NCI-H1105 treated with DMSO at 0.1 percent for 48 hours (cell line): Measurements from ENCODE around the gene ZNF658.
"Not testable (repeated sequence)": the region's sequence is repeated elsewhere in the genome, so short reads cannot be mapped to it uniquely, and the experiment has no call there.

Experiments
- DNase-seq: peaks from one replicate; lab custom pipeline; 2025; lab: John Stamatoyannopoulos, UW

The ZNF658 gene

GRCh38 chr9:66900490-66901131, at the start of gene ZNF658:
Gene ZNF658, plus strand, starts transcription at chr9:66900725. Its CDS starts 2,837 bp downstream, at chr9:66903562.
- not testable (repeated sequence) for DNase-seq

GRCh38 chr9:66861732-66862131, 38.8 kb upstream of the ZNF658 start:
- not testable (repeated sequence) for DNase-seq

DNA sequence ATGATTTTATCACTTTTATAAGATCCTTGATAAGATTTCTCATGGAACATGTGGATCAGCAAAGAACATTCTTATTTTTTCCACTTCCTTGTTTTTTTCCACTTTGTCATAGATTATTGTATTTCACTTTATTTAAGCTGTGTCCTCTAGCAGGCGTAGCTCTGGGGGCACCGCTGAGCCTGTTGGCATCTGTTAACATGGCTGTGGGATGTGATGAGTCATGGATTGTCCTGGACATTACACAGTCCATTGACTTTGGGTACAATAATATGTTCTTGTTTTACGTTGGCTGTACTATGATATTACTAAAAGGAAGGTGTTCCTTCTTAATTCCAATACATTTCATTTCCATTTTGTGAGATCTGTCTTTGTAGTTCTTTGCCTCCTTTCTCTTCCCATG, 31.9 kb upstream of the ZNF658 start:
- DNase-seq: not testable (repeated sequence)

DNA sequence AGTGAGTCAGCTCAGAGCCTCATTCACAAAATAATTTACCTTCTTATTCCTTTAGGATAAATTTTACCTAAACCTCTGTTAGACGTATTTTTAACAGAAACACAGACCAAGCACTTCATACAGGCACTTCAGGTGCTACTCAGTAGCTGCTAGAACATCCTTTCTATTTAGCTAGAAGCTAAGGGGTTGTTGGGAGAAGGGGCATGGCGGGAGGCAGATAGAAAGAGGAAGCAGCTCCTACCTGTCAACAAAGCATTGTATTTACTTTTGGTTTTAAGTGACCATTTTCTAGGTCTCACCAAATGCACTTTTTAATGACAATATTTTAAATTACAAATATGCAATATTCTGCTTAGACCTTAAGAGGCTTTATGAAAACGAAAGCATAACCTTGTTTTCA, 19.9 kb upstream of the ZNF658 start:
- not testable (repeated sequence) for DNase-seq

- not testable (repeated sequence) for DNase-seq
These were observed 18.7 kb upstream of the ZNF658 start for GRCh38 chr9:66881847-66882246.

- DNase-seq: not testable (repeated sequence)
These were observed 10.2 kb upstream of the ZNF658 start for GRCh38 chr9:66890334-66890733.

DNA sequence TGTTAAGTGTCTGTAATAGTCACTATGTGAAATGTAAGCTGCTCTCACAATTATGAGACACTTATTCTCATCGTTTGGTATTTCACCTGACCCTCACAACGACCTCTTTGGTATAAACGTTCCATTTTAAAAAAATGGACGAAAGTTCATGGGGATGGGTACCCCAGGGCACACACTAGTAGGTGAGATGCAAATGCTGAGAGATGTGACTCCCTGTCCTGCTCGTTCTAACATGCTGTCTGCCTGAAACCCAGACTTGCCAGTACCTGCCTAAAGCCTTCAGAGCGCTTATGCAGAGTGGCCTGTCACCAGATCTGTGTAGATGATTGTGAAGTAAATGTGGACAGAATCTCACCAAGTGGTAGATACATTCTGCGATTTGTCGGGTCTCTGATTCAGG, 616 bp downstream of the ZNF658 start:
- not testable (repeated sequence) for DNase-seq

DNA sequence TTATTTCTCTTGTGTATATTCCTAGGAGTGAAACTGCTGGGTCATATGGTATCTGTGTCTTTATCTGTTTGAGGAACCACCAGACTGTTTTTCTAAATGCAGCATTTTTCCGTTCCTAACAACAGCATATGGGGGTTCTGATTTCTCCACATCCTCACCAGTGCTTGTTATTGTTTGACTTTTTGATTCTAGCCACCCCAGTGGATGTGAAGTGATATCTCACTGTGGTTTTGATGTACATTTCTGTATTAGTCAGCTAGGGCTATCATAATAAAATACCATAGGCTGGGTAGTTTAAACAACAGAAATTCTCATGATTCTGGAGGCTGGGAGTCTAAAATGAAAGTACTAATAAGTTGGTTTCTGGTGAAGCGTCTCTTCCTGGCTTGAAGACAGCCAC, 9.0 kb downstream of the ZNF658 start:
- not testable (repeated sequence) for DNase-seq

DNA sequence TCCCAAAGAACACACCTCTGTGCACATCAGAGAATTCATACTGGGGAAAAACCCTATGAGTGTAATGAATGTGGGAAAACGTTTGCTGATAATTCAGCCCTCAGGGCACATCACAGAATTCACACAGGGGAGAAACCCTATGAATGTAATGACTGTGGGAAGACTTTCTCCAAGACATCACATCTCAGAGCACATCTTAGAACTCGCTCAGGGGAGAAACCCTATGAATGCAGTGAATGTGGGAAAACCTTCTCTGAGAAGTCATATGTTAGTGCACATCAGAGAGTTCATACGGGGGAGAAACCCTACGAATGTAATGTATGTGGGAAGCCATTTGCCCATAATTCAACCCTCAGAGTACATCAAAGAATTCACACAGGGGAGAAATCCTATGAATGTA, 19.5 kb downstream of the ZNF658 start:
- DNase-seq: not testable (repeated sequence)

DNA sequence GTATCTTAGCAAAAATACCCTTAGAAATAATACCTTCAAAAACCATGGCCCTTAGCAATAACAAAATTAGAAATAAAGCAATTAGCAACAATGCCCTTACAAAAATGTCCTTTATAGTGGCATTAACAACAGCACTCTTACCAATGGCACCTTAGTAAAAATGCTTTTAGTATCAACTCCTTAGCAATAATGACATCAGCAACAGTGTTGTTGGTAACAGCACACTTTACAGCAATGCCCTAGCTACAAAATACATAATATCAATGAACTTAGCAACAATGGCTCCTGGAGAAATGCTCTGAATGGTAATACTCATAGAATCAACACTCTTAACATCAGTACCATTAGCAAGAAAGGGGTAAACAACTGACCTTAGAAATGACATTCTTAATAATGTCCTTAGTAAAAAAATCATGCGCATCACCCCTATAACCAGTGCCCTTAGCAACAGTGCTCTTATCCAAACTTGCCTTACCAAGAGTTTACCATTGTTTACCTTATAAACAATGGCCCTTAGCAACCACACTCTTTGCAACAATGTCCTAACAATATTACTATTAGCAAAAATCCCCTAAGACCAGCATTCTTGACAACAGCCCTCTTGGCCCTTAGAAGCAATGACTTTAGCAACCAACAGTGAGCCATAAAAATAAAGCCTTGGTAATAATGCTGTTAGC, 35.8 kb downstream of the ZNF658 start:
- DNase-seq: not testable (repeated sequence)

- not testable (repeated sequence) for DNase-seq
These were observed 37.1 kb downstream of the ZNF658 start for GRCh38 chr9:66937662-66938061.

- DNase-seq: not testable (repeated sequence)
These were observed 37.8 kb downstream of the ZNF658 start for GRCh38 chr9:66938322-66938721.

DNA sequence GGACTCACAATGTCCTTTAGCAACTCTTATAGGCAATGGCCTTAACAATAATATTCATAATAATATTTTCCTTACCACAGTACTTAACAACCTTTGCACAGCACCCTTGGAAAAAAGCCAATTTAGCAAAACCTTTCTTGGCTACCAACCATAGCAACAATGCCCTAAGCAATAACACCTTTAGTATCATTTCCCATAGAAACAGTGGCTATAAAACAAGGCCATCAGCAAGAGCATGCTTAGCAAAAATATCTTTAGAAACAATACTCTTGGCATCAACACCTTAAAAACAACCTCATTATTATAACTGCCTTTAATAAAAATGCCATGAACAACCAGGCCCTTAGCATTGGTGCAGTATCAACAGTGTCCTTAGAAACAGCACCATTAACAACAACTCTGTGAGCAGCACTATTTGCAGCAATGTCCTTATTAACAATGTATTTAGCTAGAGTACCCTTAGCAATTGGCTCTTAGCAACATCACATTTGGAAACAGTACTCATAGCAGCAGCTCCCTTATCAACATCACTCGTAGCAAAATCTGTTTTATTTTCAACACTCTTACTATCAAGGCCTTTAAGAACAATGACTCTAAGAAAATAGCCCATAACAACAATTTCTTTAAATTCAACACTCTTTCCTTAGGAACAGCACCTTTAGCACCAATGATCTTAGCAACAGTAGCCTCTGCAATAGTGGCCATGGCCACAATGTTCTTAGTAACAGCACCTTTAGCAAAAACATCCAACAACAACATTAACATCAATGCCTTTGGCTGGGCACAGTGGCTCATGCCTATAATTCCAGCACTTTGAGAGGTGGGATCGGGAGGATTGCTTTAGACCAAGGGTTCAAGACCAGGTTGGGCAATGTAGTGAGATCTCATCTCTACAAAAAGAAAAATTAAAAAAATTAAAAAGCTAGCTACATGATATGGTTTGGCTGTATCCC, 39.6 kb downstream of the ZNF658 start:
- DNase-seq: not testable (repeated sequence)

DNA sequence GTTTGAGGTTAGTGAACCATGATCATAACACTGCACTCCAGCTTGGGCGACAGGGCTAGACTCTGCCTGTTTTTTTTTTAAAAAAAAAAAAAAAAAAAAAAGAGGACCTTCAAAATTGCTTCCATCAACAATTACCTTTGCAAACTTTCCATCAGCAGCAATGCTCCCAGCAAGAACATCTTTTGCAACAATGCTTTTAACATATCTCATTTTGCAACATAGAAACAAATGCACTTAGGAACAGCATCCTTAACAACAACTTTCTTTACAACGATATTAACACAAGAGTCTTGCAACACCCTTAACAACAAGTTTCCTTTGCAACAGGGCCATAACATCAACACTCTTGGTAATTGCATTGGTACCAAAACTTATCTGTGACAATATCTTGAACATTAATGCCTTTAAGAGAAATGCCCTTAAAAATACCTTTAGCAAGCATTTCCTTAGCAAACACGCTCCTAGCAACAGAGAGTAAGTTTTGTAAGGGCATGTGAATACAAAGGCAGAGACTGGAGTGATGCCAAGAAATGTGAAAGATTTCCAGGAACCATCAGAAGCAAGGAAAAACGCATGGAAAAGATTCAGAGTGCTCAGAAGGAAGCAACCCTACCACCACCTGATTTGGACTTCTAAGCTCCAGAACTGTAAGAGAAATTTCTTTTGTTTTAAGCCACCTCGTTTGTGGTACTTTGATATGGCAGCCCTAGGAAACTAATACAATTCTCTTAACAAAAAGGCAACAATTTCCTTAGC, 42.1 kb downstream of the ZNF658 start:
- DNase-seq: not testable (repeated sequence)

- DNase-seq: not testable (repeated sequence)
These were observed 52.1 kb downstream of the ZNF658 start for GRCh38 chr9:66952576-66952975.
